HAP-1 (cell line): Measurements from ENCODE around the gene SYDE2.
A peak's percentile ranks its signal among the peaks of the same experiment; 100 is the strongest.
"Not testable (repeated sequence)": the region's sequence is repeated elsewhere in the genome, so short reads cannot be mapped to it uniquely, and the experiment has no call there.

Experiments used
- DNase-seq, 2 experiments: peaks; one replicate each; pipeline ENCODE4 v3.0.0-alpha.2; 2016 to 2020; ENCODE audit warnings: low spot score in 2 of 2
- H3K27me3 ChIP-seq: fragments of 250-450 bp; sonication (Bioruptor Pico); 2 replicates; pipeline ENCODE4 v1.5.1; 2020; ENCODE audit warnings: low read depth, mild to moderate bottlenecking, moderate library complexity
- H3K36me3 ChIP-seq: fragments of 250-450 bp; sonication (Bioruptor Pico); replicated peaks from 2 replicates; pipeline ENCODE4 v1.5.1; 2020; ENCODE audit warnings: mild to moderate bottlenecking
- H3K4me1 ChIP-seq: fragments of 250-450 bp; sonication (Bioruptor Pico); 2 replicates; pipeline ENCODE4 v1.5.1; 2020; ENCODE audit warnings: mild to moderate bottlenecking
- H3K4me3 ChIP-seq: fragments of 250-450 bp; sonication (Bioruptor Pico); 2 replicates; pipeline ENCODE4 v1.5.1; 2020; ENCODE audit warnings: mild to moderate bottlenecking, moderate library complexity
- H3K9me3 ChIP-seq: fragments of 250-450 bp; sonication (Bioruptor Pico); 2 replicates; pipeline ENCODE4 v1.5.1; 2020; ENCODE audit warnings: mild to moderate bottlenecking, moderate library complexity
- in situ Hi-C: fragments of 300-500 bp; cut with MboI; formaldehyde crosslinking; loops from 3 replicates; pipeline ENCODE4 v1.14.3; 2020; ENCODE audit warnings: low sequenced_read_pairs, inconsistent platforms, mixed read lengths

Gene SYDE2

DNA sequence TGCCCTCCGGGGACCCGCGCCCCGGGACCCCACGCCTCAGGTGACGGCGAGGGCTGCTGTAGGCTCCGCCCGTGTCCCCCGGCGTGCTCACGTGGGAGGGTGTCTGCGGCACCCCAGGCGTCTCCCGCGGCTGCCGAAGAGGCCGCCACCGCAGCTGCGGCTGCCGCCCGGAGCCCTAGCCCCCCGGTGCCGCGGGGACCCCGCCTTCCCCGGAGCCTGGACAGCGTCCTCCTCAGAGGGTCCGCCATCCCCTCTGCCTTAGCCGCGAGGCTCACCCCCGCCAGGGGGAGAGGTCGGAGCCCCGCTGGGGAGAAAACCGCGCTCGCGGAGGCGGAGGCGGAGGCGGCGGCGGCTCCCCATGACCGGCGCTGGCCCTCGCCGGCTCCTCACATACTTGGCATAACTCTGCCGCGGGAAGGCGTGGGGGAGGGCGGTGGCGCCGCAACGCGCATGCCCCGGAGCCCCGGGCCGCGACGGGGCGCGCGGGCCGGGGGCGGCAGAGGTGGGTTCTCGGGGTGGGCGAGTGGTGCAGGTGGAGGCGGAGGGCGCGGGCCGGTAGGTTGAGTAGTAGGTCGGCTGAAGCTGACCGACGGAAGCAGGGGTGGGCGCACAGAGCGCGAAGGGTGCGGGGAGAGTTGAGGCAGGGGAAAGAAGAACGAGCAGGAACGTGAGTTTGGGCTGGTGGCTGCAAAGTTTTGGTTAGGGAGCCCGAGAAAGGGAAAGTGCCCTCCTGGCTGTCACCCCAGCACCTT lies 700 bp upstream of the SYDE2 start:
- H3K4me1 ChIP-seq, result peaks cover 14% of the 10 kb centered on the region
- no peaks in the 10 kb centered on the region for H3K9me3 ChIP-seq
- H3K4me3 ChIP-seq, result peak overlapping the region; percentile 74
- no peaks in the 10 kb centered on the region; the same call in 1 of the 2 replicates for H3K36me3 ChIP-seq
- peak; percentile 69 to 85 for DNase-seq
- H3K27me3 ChIP-seq, result no peaks in the 10 kb centered on the region
- in situ Hi-C loops, result no loop called here

GRCh38 chr1:85199667-85200462 lies 951 bp downstream of the SYDE2 start:
- no peaks in the 10 kb centered on the region for H3K27me3 ChIP-seq
- DNase-seq, result peak in 1 of 2 experiments; percentile 39
- no peaks in the 10 kb centered on the region for H3K9me3 ChIP-seq
- peaks cover 25% of the 10 kb centered on the region for H3K4me1 ChIP-seq
- H3K4me3 ChIP-seq, result peak overlapping the region; percentile 74
- no peaks in the 10 kb centered on the region; the same call in 1 of the 2 replicates for H3K36me3 ChIP-seq
- in situ Hi-C loops, result no loop called here

DNA sequence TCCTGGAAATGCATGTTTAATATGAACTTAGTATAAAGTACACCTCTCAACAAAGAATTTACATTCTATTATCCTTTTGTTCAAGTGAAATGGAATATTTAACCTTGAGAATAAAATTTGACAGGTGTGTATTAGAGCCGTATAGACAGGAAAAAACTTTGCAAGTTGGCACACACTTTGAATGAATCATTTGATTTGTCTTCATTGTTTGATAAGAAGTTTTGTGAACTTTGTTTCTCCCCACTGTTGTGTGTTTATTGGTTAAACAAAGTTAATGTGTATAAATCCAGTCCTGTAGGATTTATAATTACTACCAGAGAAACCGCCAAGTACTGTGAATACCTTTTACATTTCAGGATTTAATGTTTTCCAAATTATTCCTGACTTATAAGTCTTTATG lies 2.0 kb downstream of the SYDE2 start:
- in situ Hi-C loops, result no loop called here
- H3K27me3 ChIP-seq, result no peaks in the 10 kb centered on the region
- peak in 1 of 2 experiments; percentile 24 for DNase-seq
- peaks cover 25% of the 10 kb centered on the region for H3K4me1 ChIP-seq
- peak overlapping the region; percentile 74 for H3K4me3 ChIP-seq
- no peaks in the 10 kb centered on the region; the same call in 1 of the 2 replicates for H3K36me3 ChIP-seq
- no peaks in the 10 kb centered on the region for H3K9me3 ChIP-seq

DNA sequence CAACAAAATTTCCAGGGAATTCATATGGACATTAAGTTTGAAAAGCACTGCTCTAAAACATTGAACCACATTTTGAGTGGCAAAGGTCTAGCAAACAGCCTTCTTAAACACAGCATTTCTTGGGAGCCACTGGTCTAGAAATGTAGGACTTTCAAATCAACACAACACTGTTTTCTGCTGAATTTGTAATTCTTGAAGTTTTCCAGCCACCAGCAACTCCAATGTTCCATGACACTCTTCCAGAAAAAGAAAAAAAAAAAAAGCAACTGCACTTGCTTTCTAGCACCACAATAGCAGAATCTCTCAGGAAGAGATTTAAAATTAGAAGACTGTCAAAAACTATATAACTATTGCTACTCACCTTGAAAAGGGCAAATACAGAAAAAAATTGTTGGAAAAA lies 4.5 kb downstream of the SYDE2 start:
- Histone ChIP-seq H3K9me3 (no peaks in the 10 kb centered on the region), H3K27me3 (no peaks in the 10 kb centered on the region), H3K4me1 (peaks cover 18% of the 10 kb centered on the region), H3K36me3 (peaks cover 2% of the 10 kb centered on the region; the same call in 1 of the 2 replicates), H3K4me3 (peak overlapping the region; percentile 10)
- DNase-seq, result no peak
- in situ Hi-C loops, result no loop called here

DNA sequence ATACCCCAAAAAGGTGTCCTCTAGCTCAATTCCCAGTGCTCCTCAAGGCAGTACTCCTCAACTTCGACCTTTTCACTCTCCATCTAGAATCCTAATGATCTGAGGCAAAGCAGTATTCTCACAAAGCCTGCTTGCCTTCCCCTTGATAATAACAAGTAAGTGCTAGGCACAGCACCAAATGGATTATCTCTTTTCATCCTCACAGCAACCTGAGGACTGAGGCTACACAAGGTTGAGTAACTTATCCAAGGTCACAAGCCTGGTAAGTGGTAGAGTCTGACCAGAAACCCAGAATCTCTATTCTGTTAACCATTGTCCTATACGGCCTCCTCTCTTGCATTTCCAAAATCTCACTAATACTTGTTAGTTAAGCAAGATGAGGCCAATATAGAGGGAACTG lies 5.1 kb downstream of the SYDE2 start:
- peak overlapping the region; percentile 10 for H3K4me3 ChIP-seq
- no peaks in the 10 kb centered on the region for H3K27me3 ChIP-seq
- peaks cover 2% of the 10 kb centered on the region; the same call in 1 of the 2 replicates for H3K36me3 ChIP-seq
- in situ Hi-C loops, result no loop called here
- H3K9me3 ChIP-seq, result no peaks in the 10 kb centered on the region
- peak in 1 of 2 experiments; percentile 54 for DNase-seq
- H3K4me1 ChIP-seq, result peaks cover 18% of the 10 kb centered on the region

DNA sequence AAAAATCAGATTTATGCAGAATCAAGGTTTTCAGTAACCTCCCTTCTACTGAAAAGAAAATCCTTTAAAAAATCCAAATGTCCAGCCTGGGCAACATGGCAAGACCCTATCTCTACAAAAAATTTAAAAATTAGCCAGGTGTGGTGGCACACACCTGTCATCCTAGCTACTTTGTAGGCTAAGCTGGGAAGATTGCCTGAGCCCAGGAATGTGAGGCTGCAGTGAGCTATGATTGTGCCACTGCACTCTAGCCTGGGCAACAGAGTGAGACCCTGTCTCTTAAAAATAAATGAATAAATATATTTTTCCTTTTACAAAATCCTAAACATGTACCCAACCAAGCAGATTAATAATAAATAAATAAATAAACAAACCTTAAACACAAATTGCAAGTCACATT lies 8.7 kb downstream of the SYDE2 start:
- in situ Hi-C loops, H3K4me3 ChIP-seq, DNase-seq, H3K9me3 ChIP-seq, H3K27me3 ChIP-seq: not testable (repeated sequence)
- peaks cover 31% of the 10 kb centered on the region for H3K36me3 ChIP-seq
- peaks cover 17% of the 10 kb centered on the region for H3K4me1 ChIP-seq

- no peaks in the 10 kb centered on the region for H3K9me3 ChIP-seq
- no peaks in the 10 kb centered on the region for H3K4me1 ChIP-seq
- in situ Hi-C loops, result no loop called here
- peaks cover 35% of the 10 kb centered on the region for H3K36me3 ChIP-seq
- DNase-seq, result no peak
- no peak overlapping the region for H3K4me3 ChIP-seq
- no peaks in the 10 kb centered on the region for H3K27me3 ChIP-seq
Measured at GRCh38 chr1:85189120-85189519, 11.7 kb downstream of the SYDE2 start.

DNA sequence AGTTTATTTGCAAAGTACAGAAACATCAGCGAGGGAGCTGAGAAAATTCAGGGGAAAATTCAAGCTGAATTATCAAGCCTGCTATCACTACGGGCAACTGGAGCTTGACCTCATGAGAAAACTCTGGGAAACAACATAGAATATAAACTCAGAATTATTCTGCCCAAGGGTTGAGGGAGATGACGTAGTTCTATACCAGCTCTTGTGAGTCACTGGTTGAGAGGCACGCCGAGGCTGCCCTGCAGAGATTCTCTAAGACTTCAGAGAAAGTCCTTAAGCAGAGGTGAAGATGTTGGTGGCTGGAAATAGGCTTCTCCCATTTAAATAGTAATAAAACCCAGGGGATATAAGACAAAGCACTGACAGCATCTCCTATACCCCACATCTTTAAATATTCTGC lies 12.3 kb downstream of the SYDE2 start:
- in situ Hi-C loops, result no loop called here
- H3K4me1 ChIP-seq, result no peaks in the 10 kb centered on the region
- peaks cover 35% of the 10 kb centered on the region for H3K36me3 ChIP-seq
- H3K4me3 ChIP-seq, result no peak overlapping the region
- H3K27me3 ChIP-seq, result no peaks in the 10 kb centered on the region
- DNase-seq, result no peak
- no peaks in the 10 kb centered on the region for H3K9me3 ChIP-seq

GRCh38 chr1:85187021-85187420 lies 13.8 kb downstream of the SYDE2 start:
- H3K36me3 ChIP-seq, result peaks cover 46% of the 10 kb centered on the region
- H3K4me1 ChIP-seq, H3K27me3 ChIP-seq, H3K9me3 ChIP-seq, H3K4me3 ChIP-seq, in situ Hi-C loops, DNase-seq: not testable (repeated sequence)

DNA sequence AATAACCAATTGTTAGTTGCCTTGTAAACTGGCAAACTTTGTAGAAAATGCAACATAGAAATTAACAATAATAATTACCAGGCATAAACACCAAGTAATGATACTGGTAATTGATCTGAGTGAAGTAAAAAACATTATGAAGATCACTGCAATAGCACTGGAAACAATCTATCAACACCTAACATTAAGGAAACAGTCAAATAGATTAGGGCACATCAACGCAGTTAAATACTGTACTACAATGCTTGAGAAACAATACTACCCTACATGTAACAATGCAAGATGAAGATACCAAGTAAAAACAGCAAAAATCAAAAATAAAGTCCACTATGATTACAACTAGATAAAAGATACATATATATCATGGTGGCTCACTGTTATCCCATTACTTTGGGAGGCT lies 16.6 kb downstream of the SYDE2 start:
- H3K4me1 ChIP-seq, result no peaks in the 10 kb centered on the region
- DNase-seq, result no peak
- in situ Hi-C loops, result no loop called here

DNA sequence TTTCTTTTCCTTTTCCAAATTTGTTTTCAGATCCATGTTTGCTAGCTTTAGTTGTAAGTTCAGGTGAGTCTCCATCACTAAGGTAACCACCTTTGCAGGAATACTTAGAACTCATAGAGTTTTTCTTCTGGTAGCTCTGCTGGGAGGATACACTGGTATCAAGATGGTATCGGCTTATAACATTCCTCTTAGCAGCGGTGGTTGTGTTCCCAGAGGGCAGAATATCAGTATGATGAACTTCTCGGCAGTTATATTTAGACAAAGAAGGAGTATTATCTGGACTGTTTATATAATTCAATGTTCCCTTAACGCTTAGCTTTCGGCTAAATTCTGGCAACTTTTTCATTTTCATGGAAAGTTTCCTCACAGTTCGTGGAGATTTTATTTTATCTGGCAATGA lies 18.1 kb downstream of the SYDE2 start:
- no peak for DNase-seq
- no peaks in the 10 kb centered on the region for H3K27me3 ChIP-seq
- peaks cover 26% of the 10 kb centered on the region for H3K36me3 ChIP-seq
- H3K4me1 ChIP-seq, result peaks cover 6% of the 10 kb centered on the region
- H3K9me3 ChIP-seq, result no peaks in the 10 kb centered on the region
- H3K4me3 ChIP-seq, result no peak overlapping the region
- in situ Hi-C loops, result no loop called here

More for the DNA sequence above, 16.6 kb downstream of the SYDE2 start:
- H3K4me3 ChIP-seq, result no peak overlapping the region
- H3K36me3 ChIP-seq, result peaks cover 39% of the 10 kb centered on the region
- no peaks in the 10 kb centered on the region for H3K9me3 ChIP-seq
- H3K27me3 ChIP-seq, result no peaks in the 10 kb centered on the region

DNA sequence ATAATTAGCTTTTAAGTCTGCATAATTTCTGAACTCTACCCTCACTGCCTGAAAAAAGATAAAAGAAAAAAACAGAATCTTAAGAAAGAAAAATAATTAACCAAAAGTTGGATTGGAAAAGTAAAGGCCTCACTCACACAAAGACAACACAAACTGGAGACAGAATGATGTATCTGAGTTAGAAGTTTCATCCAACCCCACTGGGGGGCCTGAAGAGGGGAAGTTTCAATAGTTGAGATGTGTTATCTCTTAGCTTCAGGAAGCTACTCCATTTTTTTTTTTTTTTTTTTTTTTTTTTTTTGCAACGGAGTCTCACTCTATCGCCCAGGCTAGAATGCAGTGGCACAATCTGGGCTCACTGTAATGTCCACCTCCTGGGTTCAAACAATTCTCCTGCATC lies 19.9 kb downstream of the SYDE2 start:
- no peak overlapping the region for H3K4me3 ChIP-seq
- in situ Hi-C loops, result no loop called here
- DNase-seq, result no peak
- peaks cover 6% of the 10 kb centered on the region for H3K4me1 ChIP-seq
- peaks cover 40% of the 10 kb centered on the region for H3K36me3 ChIP-seq
- no peaks in the 10 kb centered on the region for H3K27me3 ChIP-seq
- H3K9me3 ChIP-seq, result no peaks in the 10 kb centered on the region

- Histone ChIP-seq H3K9me3 (no peaks in the 10 kb centered on the region), H3K36me3 (peaks cover 40% of the 10 kb centered on the region), H3K4me1 (peaks cover 6% of the 10 kb centered on the region), H3K4me3 (no peak overlapping the region), H3K27me3 (no peaks in the 10 kb centered on the region)
- in situ Hi-C loops, result no loop called here
- DNase-seq, result no peak
Measured at GRCh38 chr1:85179522-85179921, 21.3 kb downstream of the SYDE2 start.

- Histone ChIP-seq H3K4me1 (peaks cover 6% of the 10 kb centered on the region), H3K9me3 (no peaks in the 10 kb centered on the region), H3K36me3 (peaks cover 36% of the 10 kb centered on the region), H3K4me3 (no peak overlapping the region), H3K27me3 (no peaks in the 10 kb centered on the region)
- in situ Hi-C loops, result no loop called here
- DNase-seq, result peak; percentile 61 to 78
Measured at GRCh38 chr1:85178396-85178795, 22.4 kb downstream of the SYDE2 start.
